Measurements from ENCODE around the gene SLC7A5. TPM values are rescaled to one million over a fixed set of nuclear protein-coding genes. Genes with fewer than 3 reads are reported as not detected.
A peak's percentile ranks its signal among the peaks of the same experiment; 100 is the strongest.

Gene SLC7A5
- total and polyA plus RNA-seq, 2 of the 13 experiments (the other 11 are each of a cell fraction or from before 2014, with no cell fraction given), result 79.6 to 155 TPM

GRCh38 chr16:87815567-87815966, 53.7 kb downstream of the SLC7A5 start (continued):
- TF ChIP-seq, protein P1, sequence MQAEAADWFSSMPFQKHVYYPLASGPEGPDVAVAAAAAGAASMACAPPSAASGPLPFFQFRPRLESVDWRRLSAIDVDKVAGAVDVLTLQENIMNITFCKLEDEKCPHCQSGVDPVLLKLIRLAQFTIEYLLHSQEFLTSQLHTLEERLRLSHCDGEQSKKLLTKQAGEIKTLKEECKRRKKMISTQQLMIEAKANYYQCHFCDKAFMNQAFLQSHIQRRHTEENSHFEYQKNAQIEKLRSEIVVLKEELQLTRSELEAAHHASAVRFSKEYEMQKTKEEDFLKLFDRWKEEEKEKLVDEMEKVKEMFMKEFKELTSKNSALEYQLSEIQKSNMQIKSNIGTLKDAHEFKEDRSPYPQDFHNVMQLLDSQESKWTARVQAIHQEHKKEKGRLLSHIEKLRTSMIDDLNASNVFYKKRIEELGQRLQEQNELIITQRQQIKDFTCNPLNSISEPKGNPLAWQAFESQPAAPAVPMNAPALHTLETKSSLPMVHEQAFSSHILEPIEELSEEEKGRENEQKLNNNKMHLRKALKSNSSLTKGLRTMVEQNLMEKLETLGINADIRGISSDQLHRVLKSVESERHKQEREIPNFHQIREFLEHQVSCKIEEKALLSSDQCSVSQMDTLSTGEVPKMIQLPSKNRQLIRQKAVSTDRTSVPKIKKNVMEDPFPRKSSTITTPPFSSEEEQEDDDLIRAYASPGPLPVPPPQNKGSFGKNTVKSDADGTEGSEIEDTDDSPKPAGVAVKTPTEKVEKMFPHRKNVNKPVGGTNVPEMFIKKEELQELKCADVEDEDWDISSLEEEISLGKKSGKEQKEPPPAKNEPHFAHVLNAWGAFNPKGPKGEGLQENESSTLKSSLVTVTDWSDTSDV (CRISPR knock-in tag; IDR thresholded peaks at IDR 0.05), result no peak
- TF ChIP-seq HOXA9 (CRISPR knock-in tag; IDR thresholded peaks at IDR 0.05; ENCODE audit: borderline replicate concordance), result no peak
- TF ChIP-seq ZFP41 (CRISPR knock-in tag; IDR thresholded peaks at IDR 0.05; ENCODE audit: borderline replicate concordance), result no peak
- TF ChIP-seq SMYD3 (CRISPR knock-in tag; IDR thresholded peaks at IDR 0.05), result no peak
- TF ChIP-seq ZNF879 (CRISPR knock-in tag; IDR thresholded peaks at IDR 0.05), result no peak
- peak; percentile 49; the same call in 1 of the 2 replicates for TF ChIP-seq DNMT1 (CRISPR knock-in tag; IDR thresholded peaks at IDR 0.05)
- TF ChIP-seq ARNTL (CRISPR knock-in tag; IDR thresholded peaks at IDR 0.05), result no peak
- no peak for TF ChIP-seq TIGD3 (CRISPR knock-in tag; IDR thresholded peaks at IDR 0.05; ENCODE audit: borderline replicate concordance)
- TF ChIP-seq RARG (CRISPR knock-in tag; IDR thresholded peaks at IDR 0.05; ENCODE audit: low read depth), result no peak
- TF ChIP-seq SIN3B (IDR thresholded peaks at IDR 0.05; ENCODE audit: low read length), result no peak
- TF ChIP-seq SALL1 (CRISPR knock-in tag; IDR thresholded peaks at IDR 0.05), result peak; percentile 66
- no peak for TF ChIP-seq SIX4 (CRISPR knock-in tag; IDR thresholded peaks at IDR 0.05)
- TF ChIP-seq ZBTB26 (CRISPR knock-in tag; IDR thresholded peaks at IDR 0.05; ENCODE audit: borderline replicate concordance), result no peak
- TF ChIP-seq SMC3 (IDR thresholded peaks at IDR 0.05; ENCODE audit: low read length), result peak; percentile 41; the same call in 1 of the 2 replicates
- TF ChIP-seq ZNF24 (IDR thresholded peaks at IDR 0.05), result no peak
- no peak for TF ChIP-seq RAD51 (IDR thresholded peaks at IDR 0.05; ENCODE audit: borderline replicate concordance)
- no peak for TF ChIP-seq MTERF4 (CRISPR knock-in tag; IDR thresholded peaks at IDR 0.05)
- no peak for TF ChIP-seq ZNF34 (CRISPR knock-in tag; IDR thresholded peaks at IDR 0.05; ENCODE audit: borderline replicate concordance)
- no peak for TF ChIP-seq ZNF589 (CRISPR knock-in tag; conservative IDR thresholded peaks at IDR 0.05)
- TF ChIP-seq, protein P2, sequence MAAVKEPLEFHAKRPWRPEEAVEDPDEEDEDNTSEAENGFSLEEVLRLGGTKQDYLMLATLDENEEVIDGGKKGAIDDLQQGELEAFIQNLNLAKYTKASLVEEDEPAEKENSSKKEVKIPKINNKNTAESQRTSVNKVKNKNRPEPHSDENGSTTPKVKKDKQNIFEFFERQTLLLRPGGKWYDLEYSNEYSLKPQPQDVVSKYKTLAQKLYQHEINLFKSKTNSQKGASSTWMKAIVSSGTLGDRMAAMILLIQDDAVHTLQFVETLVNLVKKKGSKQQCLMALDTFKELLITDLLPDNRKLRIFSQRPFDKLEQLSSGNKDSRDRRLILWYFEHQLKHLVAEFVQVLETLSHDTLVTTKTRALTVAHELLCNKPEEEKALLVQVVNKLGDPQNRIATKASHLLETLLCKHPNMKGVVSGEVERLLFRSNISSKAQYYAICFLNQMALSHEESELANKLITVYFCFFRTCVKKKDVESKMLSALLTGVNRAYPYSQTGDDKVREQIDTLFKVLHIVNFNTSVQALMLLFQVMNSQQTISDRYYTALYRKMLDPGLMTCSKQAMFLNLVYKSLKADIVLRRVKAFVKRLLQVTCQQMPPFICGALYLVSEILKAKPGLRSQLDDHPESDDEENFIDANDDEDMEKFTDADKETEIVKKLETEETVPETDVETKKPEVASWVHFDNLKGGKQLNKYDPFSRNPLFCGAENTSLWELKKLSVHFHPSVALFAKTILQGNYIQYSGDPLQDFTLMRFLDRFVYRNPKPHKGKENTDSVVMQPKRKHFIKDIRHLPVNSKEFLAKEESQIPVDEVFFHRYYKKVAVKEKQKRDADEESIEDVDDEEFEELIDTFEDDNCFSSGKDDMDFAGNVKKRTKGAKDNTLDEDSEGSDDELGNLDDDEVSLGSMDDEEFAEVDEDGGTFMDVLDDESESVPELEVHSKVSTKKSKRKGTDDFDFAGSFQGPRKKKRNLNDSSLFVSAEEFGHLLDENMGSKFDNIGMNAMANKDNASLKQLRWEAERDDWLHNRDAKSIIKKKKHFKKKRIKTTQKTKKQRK (IDR thresholded peaks at IDR 0.05; ENCODE audit: low read length), result no peak
- TF ChIP-seq MZF1 (CRISPR knock-in tag; IDR thresholded peaks at IDR 0.05; ENCODE audit: borderline replicate concordance), result no peak
- TF ChIP-seq GZF1 (CRISPR knock-in tag; IDR thresholded peaks at IDR 0.05), result no peak
- TF ChIP-seq ELF4 (CRISPR knock-in tag; IDR thresholded peaks at IDR 0.05; ENCODE audit: borderline replicate concordance), result no peak
